Thoracic aorta (tissue), 2 donors: ENCODE measurements around the gene CCDC88B. TPM values are rescaled to one million over a fixed set of nuclear protein-coding genes. Genes with fewer than 3 reads are reported as not detected.

Experiments used
- ATAC-seq: fragments of 150-250 bp; one replicate; pipeline ENCODE4 v1.8.0; 2017; ENCODE audit warnings: low read depth; ENCODE audit not compliant: insufficient number of reproducible peaks, low FRiP score
- DNase-seq: peaks from one replicate; pipeline ENCODE4 v3.0.0-alpha.2; 2020; ENCODE audit warnings: low spot score
- H3K27ac ChIP-seq, 2 donors: fragments of 200-600 bp; sonication (generic); 1 replicate in 1 of 2; 2 replicates in 1 of 2; pipeline ENCODE4 v1.5.1; 2016; ENCODE audit warnings: mild to moderate bottlenecking in 2 of 2, moderate library complexity in 2 of 2
- H3K27me3 ChIP-seq: fragments of 200-600 bp; sonication (generic); replicated peaks from 2 replicates; pipeline ENCODE4 v1.6.0; 2016; ENCODE audit warnings: mild to moderate bottlenecking; ENCODE audit not compliant: insufficient read depth
- H3K36me3 ChIP-seq: fragments of 200-600 bp; sonication (generic); one replicate; pipeline ENCODE4 v1.5.1; 2016
- H3K4me1 ChIP-seq, 2 donors: fragments of 200-600 bp; sonication (generic); 1 replicate in 1 of 2; 2 replicates in 1 of 2; pipeline versions ENCODE4 v1.5.1 to v1.6.0; 2016; ENCODE audit warnings: low read depth in 2 of 2, mild to moderate bottlenecking in 1 of 2; ENCODE audit not compliant: control insufficient read depth in 1 of 2
- H3K4me3 ChIP-seq: fragments of 200-600 bp; sonication (generic); 2 replicates; pipeline ENCODE4 v1.5.1; 2016; ENCODE audit warnings: mild to moderate bottlenecking
- H3K9me3 ChIP-seq: fragments of 200-600 bp; sonication (generic); 2 replicates; pipeline ENCODE4 v1.5.1; 2016
- total RNA-seq, 2 donors: library from RNA; depleted of rRNA; stranded (reverse); fragments of >200 nt; gene quantifications; one replicate each; pipeline versions ENCODE4 v1.1.0 to v1.2.3, GENCODE V29; 2016
- TF ChIP-seq, protein P1 (sequence below): fragments of 200-600 bp; sonication (generic); IDR thresholded peaks from one replicate; pipeline ENCODE4 v1.5.1; 2019; ENCODE audit warnings: antibody characterized with exemption

Gene CCDC88B
- total RNA-seq, 2 donors from 2014 or later, result 10.3 to 19.0 TPM

DNA sequence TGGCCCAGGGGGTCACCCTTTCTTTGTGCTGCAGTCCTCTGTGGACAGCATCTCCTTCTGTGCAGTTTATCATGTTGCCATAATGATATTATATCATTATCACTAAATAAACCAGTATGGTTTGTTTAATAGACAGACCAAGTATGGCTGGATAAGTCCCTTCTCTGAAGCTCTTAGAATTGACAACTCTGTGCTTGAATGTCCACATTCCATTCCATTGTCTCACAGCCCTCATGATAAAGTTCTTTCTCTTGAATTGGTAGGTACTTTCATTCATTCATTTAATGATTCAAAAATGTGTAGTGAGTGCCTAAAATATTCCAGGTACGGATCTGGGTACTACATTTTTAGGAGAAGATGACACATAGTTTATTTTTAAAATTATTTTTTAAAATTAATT, 26.7 kb downstream of the CCDC88B start:
- Histone ChIP-seq H3K27me3 (no peaks in the 10 kb centered on the region), H3K9me3 (no peaks in the 10 kb centered on the region), H3K27ac (no peak overlapping the region), H3K4me1 (no peaks in the 10 kb centered on the region), H3K4me3 (no peak overlapping the region), H3K36me3 (peaks cover 62% of the 10 kb centered on the region)
- TF ChIP-seq, protein P1, sequence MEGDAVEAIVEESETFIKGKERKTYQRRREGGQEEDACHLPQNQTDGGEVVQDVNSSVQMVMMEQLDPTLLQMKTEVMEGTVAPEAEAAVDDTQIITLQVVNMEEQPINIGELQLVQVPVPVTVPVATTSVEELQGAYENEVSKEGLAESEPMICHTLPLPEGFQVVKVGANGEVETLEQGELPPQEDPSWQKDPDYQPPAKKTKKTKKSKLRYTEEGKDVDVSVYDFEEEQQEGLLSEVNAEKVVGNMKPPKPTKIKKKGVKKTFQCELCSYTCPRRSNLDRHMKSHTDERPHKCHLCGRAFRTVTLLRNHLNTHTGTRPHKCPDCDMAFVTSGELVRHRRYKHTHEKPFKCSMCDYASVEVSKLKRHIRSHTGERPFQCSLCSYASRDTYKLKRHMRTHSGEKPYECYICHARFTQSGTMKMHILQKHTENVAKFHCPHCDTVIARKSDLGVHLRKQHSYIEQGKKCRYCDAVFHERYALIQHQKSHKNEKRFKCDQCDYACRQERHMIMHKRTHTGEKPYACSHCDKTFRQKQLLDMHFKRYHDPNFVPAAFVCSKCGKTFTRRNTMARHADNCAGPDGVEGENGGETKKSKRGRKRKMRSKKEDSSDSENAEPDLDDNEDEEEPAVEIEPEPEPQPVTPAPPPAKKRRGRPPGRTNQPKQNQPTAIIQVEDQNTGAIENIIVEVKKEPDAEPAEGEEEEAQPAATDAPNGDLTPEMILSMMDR, result no peak
- no peak for ATAC-seq
- no peak for DNase-seq

DNA sequence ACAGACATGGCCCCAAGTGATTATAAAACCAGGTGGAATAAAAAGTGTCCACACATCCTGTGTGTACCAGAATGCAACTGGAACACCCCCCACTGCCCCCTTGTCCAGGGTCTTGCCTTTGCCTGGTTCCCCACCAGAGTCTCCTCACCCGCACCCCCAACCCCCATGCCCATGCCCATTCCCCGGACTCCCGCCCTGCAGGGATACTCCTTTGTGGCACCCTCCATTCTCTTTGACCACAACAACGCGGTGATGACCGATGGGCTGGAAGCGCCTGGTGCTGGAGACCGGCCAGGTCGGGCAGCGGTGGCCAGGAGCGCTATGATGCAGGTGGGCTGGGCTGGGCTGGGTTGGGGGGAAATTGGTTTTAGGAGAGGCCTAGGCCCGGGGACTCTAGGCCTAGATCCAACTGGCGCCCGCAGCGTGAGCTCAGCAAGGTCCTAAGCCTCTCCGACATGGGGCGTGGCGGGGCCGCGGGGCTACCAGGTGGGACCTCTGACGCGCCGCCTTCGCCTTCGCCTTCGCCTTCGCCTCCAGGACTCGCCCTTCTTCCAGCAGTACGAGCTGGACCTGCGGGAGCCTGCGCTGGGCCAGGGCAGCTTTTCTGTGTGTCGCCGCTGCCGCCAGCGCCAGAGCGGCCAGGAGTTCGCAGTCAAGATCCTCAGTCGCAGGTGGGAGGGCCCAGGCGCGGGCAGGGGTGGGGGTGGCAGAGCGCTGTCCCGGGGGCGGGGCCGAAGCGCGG, 28.1 kb downstream of the CCDC88B start:
- TF ChIP-seq, protein P1, result no peak
- no peak for ATAC-seq

GRCh38 chr11:64368673-64369074, 28.7 kb downstream of the CCDC88B start:
- TF ChIP-seq, protein P1, result no peak
- Histone ChIP-seq H3K36me3 (peaks cover 48% of the 10 kb centered on the region), H3K4me3 (no peak overlapping the region), H3K27ac (no peak overlapping the region), H3K4me1 (peaks cover 0 to 6% of the 10 kb centered on the region in 2 donors), H3K27me3 (no peaks in the 10 kb centered on the region), H3K9me3 (no peaks in the 10 kb centered on the region)
- no peak for ATAC-seq
- no peak for DNase-seq

More for the DNA sequence above, 28.1 kb downstream of the CCDC88B start:
- H3K27me3 ChIP-seq, result no peaks in the 10 kb centered on the region
- H3K4me1 ChIP-seq, result peaks cover 0 to 6% of the 10 kb centered on the region in 2 donors
- peaks cover 49% of the 10 kb centered on the region for H3K36me3 ChIP-seq
- H3K4me3 ChIP-seq, result no peak overlapping the region
- no peak for DNase-seq
- H3K27ac ChIP-seq, result no peak overlapping the region
- no peaks in the 10 kb centered on the region for H3K9me3 ChIP-seq

- no peak for ATAC-seq
- DNase-seq, result no peak
- H3K4me3 ChIP-seq, result no peak overlapping the region
- no peak overlapping the region for H3K27ac ChIP-seq
- peaks cover 48% of the 10 kb centered on the region for H3K36me3 ChIP-seq
- no peaks in the 10 kb centered on the region for H3K27me3 ChIP-seq
- H3K4me1 ChIP-seq, result peaks cover 0 to 6% of the 10 kb centered on the region in 2 donors
- no peaks in the 10 kb centered on the region for H3K9me3 ChIP-seq
- TF ChIP-seq, protein P1, result no peak
These were observed 29.7 kb downstream of the CCDC88B start for GRCh38 chr11:64369440-64370421.

DNA sequence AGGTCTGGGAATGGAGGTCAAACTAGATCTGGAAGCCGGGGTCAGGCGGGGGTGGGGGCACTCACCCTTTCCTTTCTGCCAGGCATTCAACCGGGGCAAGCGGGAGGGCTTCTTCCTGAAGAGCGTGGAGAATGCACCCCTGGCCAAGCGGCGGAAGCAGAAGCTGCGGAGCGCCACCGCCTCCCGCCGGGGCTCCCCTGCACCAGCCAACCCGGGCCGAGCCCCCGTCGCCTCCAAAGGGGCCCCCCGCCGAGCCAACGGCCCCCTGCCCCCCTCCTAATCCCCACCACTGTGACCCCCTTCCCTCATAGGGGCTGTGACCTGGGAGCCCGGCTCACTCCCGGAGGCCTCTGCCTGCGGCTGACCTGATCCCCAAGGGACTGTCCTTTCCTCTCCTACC, 31.2 kb downstream of the CCDC88B start:
- Histone ChIP-seq H3K9me3 (no peaks in the 10 kb centered on the region), H3K27ac (no peak overlapping the region), H3K27me3 (no peaks in the 10 kb centered on the region), H3K4me3 (no peak overlapping the region), H3K36me3 (peaks cover 34% of the 10 kb centered on the region), H3K4me1 (peaks cover 0 to 6% of the 10 kb centered on the region in 2 donors)
- DNase-seq (no peak), ATAC-seq (no peak)
- TF ChIP-seq, protein P1, result no peak
